Neuronal stem cell (in vitro differentiated cells): Measurements from ENCODE around the gene ZNF784.
A peak's percentile ranks its signal among the peaks of the same experiment; 100 is the strongest.

Experiments
- DNase-seq: peaks from one replicate; pipeline ENCODE4 v3.0.0-alpha.2; 2013; ENCODE audit warnings: low spot score
- H2AFZ ChIP-seq: one replicate; pipeline ENCODE4 v1.6.1; 2013; ENCODE audit warnings: mild to moderate bottlenecking, low read length, inconsistent platforms
- H2AK5ac ChIP-seq: 2 replicates; pipeline ENCODE4 v1.6.1; 2013; ENCODE audit warnings: low read depth, mild to moderate bottlenecking, inconsistent platforms, low read length, moderate library complexity, mixed read lengths
- H2BK120ac ChIP-seq: 2 replicates; pipeline ENCODE4 v1.6.1; 2013; ENCODE audit warnings: low read depth, mild to moderate bottlenecking, inconsistent platforms, low read length, moderate library complexity, mixed read lengths
- H2BK12ac ChIP-seq: one replicate; pipeline ENCODE4 v1.6.1; 2013; ENCODE audit warnings: low read length, inconsistent platforms
- H2BK15ac ChIP-seq: 2 replicates; pipeline ENCODE4 v1.6.1; 2013; ENCODE audit warnings: mild to moderate bottlenecking, low read length, inconsistent platforms, mixed read lengths
- H2BK5ac ChIP-seq: one replicate; pipeline ENCODE4 v1.6.1; 2013; ENCODE audit warnings: inconsistent platforms, mild to moderate bottlenecking, low read length, moderate library complexity
- H3K14ac ChIP-seq: one replicate; pipeline ENCODE4 v1.6.1; 2013; ENCODE audit warnings: low read length, inconsistent platforms
- H3K18ac ChIP-seq: 2 replicates; pipeline ENCODE4 v1.6.1; 2013; ENCODE audit warnings: low read length, inconsistent platforms
- H3K23ac ChIP-seq: 2 replicates; pipeline ENCODE4 v1.6.1; 2013; ENCODE audit warnings: low read depth, mild to moderate bottlenecking, mixed read lengths, low read length, inconsistent platforms; ENCODE audit not compliant: poor library complexity
- H3K27ac ChIP-seq: replicated peaks from 3 replicates; pipeline ENCODE4 v1.5.1; 2013; ENCODE audit warnings: low read length, inconsistent platforms
- H3K27me3 ChIP-seq, 3 experiments: 2 replicates each; pipeline ENCODE4 v1.6.1; 2013; ENCODE audit warnings: low read length in 3 of 3, mild to moderate bottlenecking in 2 of 3, inconsistent platforms in 1 of 3, low read depth in 1 of 3, mixed read lengths in 1 of 3, moderate library complexity in 1 of 3; ENCODE audit not compliant: control insufficient read depth in 3 of 3, insufficient read depth in 3 of 3
- H3K36me3 ChIP-seq, 2 donors: replicated peaks in 1 of 2; 2 replicates each; pipeline ENCODE4 v1.6.1; 2013; ENCODE audit warnings: low read length in 2 of 2; ENCODE audit not compliant: control insufficient read depth in 2 of 2, insufficient read depth in 2 of 2
- H3K4ac ChIP-seq: 2 replicates; pipeline ENCODE4 v1.6.1; 2013; ENCODE audit warnings: inconsistent platforms, mild to moderate bottlenecking, low read length, moderate library complexity
- H3K4me1 ChIP-seq, 2 donors: 1 replicate in 1 of 2; 2 replicates in 1 of 2; pipeline ENCODE4 v1.6.1; 2013; ENCODE audit warnings: low read length in 2 of 2, low read depth in 1 of 2; ENCODE audit not compliant: control insufficient read depth in 2 of 2, insufficient read depth in 1 of 2
- H3K4me2 ChIP-seq: one replicate; pipeline ENCODE4 v1.6.1; 2013; ENCODE audit warnings: mild to moderate bottlenecking, low read length, inconsistent platforms; ENCODE audit not compliant: insufficient read depth, poor library complexity, severe bottlenecking
- H3K4me3 ChIP-seq, 2 donors: 2 replicates each; pipeline ENCODE4 v1.5.1; 2013; ENCODE audit warnings: low read length in 2 of 2, mild to moderate bottlenecking in 2 of 2, inconsistent platforms in 1 of 2, moderate library complexity in 1 of 2
- H3K79me1 ChIP-seq: one replicate; pipeline ENCODE4 v1.6.1; 2013; ENCODE audit warnings: low read depth, mild to moderate bottlenecking, inconsistent platforms, low read length, moderate library complexity
- H3K9ac ChIP-seq: one replicate; pipeline ENCODE4 v1.6.1; 2013; ENCODE audit warnings: mild to moderate bottlenecking, low read depth, low read length, inconsistent platforms; ENCODE audit not compliant: poor library complexity
- H3K9me3 ChIP-seq, 2 donors: replicated peaks in 1 of 2; 2 replicates each; pipeline versions ENCODE3 to v1.6.1; 2013; ENCODE audit warnings: low read length in 2 of 2, mild to moderate bottlenecking in 2 of 2, inconsistent platforms in 1 of 2, low read depth in 1 of 2, mixed read lengths in 1 of 2, moderate library complexity in 1 of 2; ENCODE audit not compliant: control insufficient read depth in 2 of 2, insufficient read depth in 1 of 2
- H4K8ac ChIP-seq: one replicate; pipeline ENCODE4 v1.6.1; 2013; ENCODE audit warnings: low read depth, mild to moderate bottlenecking, inconsistent platforms, low read length, moderate library complexity
- H4K91ac ChIP-seq: one replicate; pipeline ENCODE4 v1.6.1; 2013; ENCODE audit warnings: low read length, low read depth, mild to moderate bottlenecking, inconsistent platforms; ENCODE audit not compliant: poor library complexity
- WGBS, 2 donors: extraction: QIAGEN DNeasy Blood & Tissue Kit; methylation state at CpG; one replicate each; pipeline ENCODE4 v1.1.7; 2013; ENCODE audit warnings: missing lambda C conversion rate in 2 of 2, mixed read lengths in 1 of 2; ENCODE audit not compliant: insufficient read length in 2 of 2, insufficient replicate concordance in 1 of 2; ENCODE audit errors: extremely low coverage in 2 of 2; 5-methylcytosine and 5-hydroxymethylcytosine counted together

Gene ZNF784

GRCh38 chr19:55590617-55591016 lies 33.7 kb downstream of the ZNF784 start:
- Histone ChIP-seq H3K23ac (no peak overlapping the region), H2BK5ac (no peak overlapping the region), H4K91ac (no peak overlapping the region), H2AFZ (no peak overlapping the region), H2AK5ac (no peak overlapping the region), H3K9me3 (peaks cover 0 to 2% of the 10 kb centered on the region in 2 donors), H4K8ac (no peak overlapping the region), H3K14ac (no peak overlapping the region), H3K4me1 (peaks cover 13% of the 10 kb centered on the region in 2 donors), H2BK12ac (no peak overlapping the region), H3K9ac (no peak overlapping the region), H3K27ac (no peak overlapping the region), H2BK120ac (no peak overlapping the region), H3K36me3 (peaks cover 16 to 35% of the 10 kb centered on the region in 2 donors), H3K4me2 (no peak overlapping the region), H3K79me1 (no peaks in the 10 kb centered on the region), H3K4ac (no peak overlapping the region), H2BK15ac (no peak overlapping the region), H3K4me3 (no peak overlapping the region), H3K18ac (no peak overlapping the region), H3K27me3 (no peaks in the 10 kb centered on the region)
- no peak for DNase-seq
- no CpG with 5 or more reads among the region's 10 CpGs for WGBS, 2 donors

- no peak overlapping the region for H2AFZ ChIP-seq
These were observed 34.3 kb downstream of the ZNF784 start for GRCh38 chr19:55590109-55590508.

GRCh38 chr19:55588738-55589137 lies 35.6 kb downstream of the ZNF784 start:
- Histone ChIP-seq H3K36me3 (peaks cover 5 to 20% of the 10 kb centered on the region in 2 donors), H3K18ac (no peak overlapping the region), H3K4me3 (no peak overlapping the region), H3K14ac (no peak overlapping the region), H2BK5ac (no peak overlapping the region), H3K9me3 (no peaks in the 10 kb centered on the region), H4K91ac (no peak overlapping the region), H3K4me1 (peaks cover 15 to 17% of the 10 kb centered on the region in 2 donors), H3K4me2 (no peak overlapping the region), H3K23ac (no peak overlapping the region), H3K27ac (no peak overlapping the region), H4K8ac (no peak overlapping the region), H2BK120ac (no peak overlapping the region), H3K79me1 (no peaks in the 10 kb centered on the region), H3K4ac (no peak overlapping the region), H2AK5ac (no peak overlapping the region), H2AFZ (no peak overlapping the region), H2BK12ac (no peak overlapping the region), H2BK15ac (no peak overlapping the region), H3K9ac (no peak overlapping the region), H3K27me3 (no peaks in the 10 kb centered on the region)
- no peak for DNase-seq
- WGBS, 2 donors: no CpG with 5 or more reads among the region's 8 CpGs

More at GRCh38 chr19:55590109-55590508, 34.3 kb downstream of the ZNF784 start:
- Histone ChIP-seq H3K36me3 (peaks cover 11 to 30% of the 10 kb centered on the region in 2 donors), H2BK12ac (peak overlapping the region; percentile 25), H3K9ac (no peak overlapping the region), H3K27ac (no peak overlapping the region), H2BK120ac (no peak overlapping the region), H3K4me2 (no peak overlapping the region), H3K27me3 (no peaks in the 10 kb centered on the region), H3K79me1 (no peaks in the 10 kb centered on the region), H3K18ac (peak overlapping the region; percentile 31), H3K4me1 (peaks cover 15 to 17% of the 10 kb centered on the region in 2 donors), H2BK15ac (peak overlapping the region; percentile 82), H4K8ac (no peak overlapping the region), H4K91ac (no peak overlapping the region), H2AK5ac (no peak overlapping the region), H3K9me3 (peaks cover 0 to 2% of the 10 kb centered on the region in 2 donors), H3K4me3 (no peak overlapping the region), H3K23ac (no peak overlapping the region), H3K14ac (no peak overlapping the region), H2BK5ac (no peak overlapping the region), H3K4ac (peak overlapping the region; percentile 46)
- no CpG with 5 or more reads among the region's 7 CpGs for WGBS, 2 donors
- DNase-seq: no peak

- Histone ChIP-seq H3K4me1 (peaks cover 15 to 17% of the 10 kb centered on the region in 2 donors), H2BK5ac (no peak overlapping the region), H3K14ac (no peak overlapping the region), H3K18ac (peak overlapping the region; percentile 95), H2AK5ac (peak overlapping the region; percentile 76), H3K27me3 (no peaks in the 10 kb centered on the region), H3K4ac (peak overlapping the region; percentile 84), H4K91ac (no peak overlapping the region), H4K8ac (no peak overlapping the region), H3K27ac (peak overlapping the region; percentile 98), H3K4me3 (peak overlapping the region; percentile 43 to 74), H3K4me2 (peak overlapping the region; percentile 82), H3K9me3 (no peaks in the 10 kb centered on the region), H2AFZ (peak overlapping the region; percentile 82), H2BK120ac (no peak overlapping the region), H3K79me1 (no peaks in the 10 kb centered on the region), H3K36me3 (peaks cover 2 to 10% of the 10 kb centered on the region in 2 donors), H3K23ac (no peak overlapping the region), H2BK12ac (no peak overlapping the region), H3K9ac (no peak overlapping the region), H2BK15ac (no peak overlapping the region)
- DNase-seq: peak; percentile 94
- WGBS, 2 donors: no CpG with 5 or more reads among the region's 40 CpGs
These were observed 37.2 kb downstream of the ZNF784 start for GRCh38 chr19:55586976-55587668.
